T-helper 17 cell (primary cell): ENCODE results near the gene SLC14A1. TPM values are rescaled to one million over a fixed set of nuclear protein-coding genes. Genes with fewer than 3 reads are reported as not detected.

Experiments
- ATAC-seq: fragments of 150-1000 bp; cut with Tn5 transposase; 2 replicates; pipeline ENCODE4 v1.10.0; 2021; ENCODE audit warnings: mild to moderate bottlenecking, moderate library complexity
- DNase-seq, 3 donors: peaks; one replicate each; pipeline versions ENCODE4 v3.0.0 to v3.0.0-alpha.2; 2020 to 2021
- H3K9me3 ChIP-seq: one replicate; pipeline ENCODE4 v1.7.0; 2013; ENCODE audit warnings: low read length, mild to moderate bottlenecking; ENCODE audit not compliant: control insufficient read depth, poor library complexity, severe bottlenecking
- H3K27ac Mint-ChIP-seq: one replicate; pipeline ENCODE4 v1.8.0; 2022; ENCODE audit warnings: mild to moderate bottlenecking, moderate library complexity, mixed read lengths
- H3K27me3 Mint-ChIP-seq: one replicate; pipeline ENCODE4 v1.8.0; 2022; ENCODE audit warnings: mixed read lengths
- H3K36me3 Mint-ChIP-seq: one replicate; pipeline ENCODE4 v1.8.0; 2022; ENCODE audit warnings: low read depth, mixed read lengths
- H3K4me1 Mint-ChIP-seq: one replicate; pipeline ENCODE4 v1.8.0; 2022; ENCODE audit warnings: mild to moderate bottlenecking, mixed read lengths
- H3K4me3 Mint-ChIP-seq: one replicate; pipeline ENCODE4 v1.8.0; 2022; ENCODE audit warnings: mild to moderate bottlenecking, moderate library complexity, mixed read lengths
- total RNA-seq, 4 donors: library from RNA in 2 of 4; stranded (reverse) in 2 of 4; gene quantifications; one replicate each; pipeline ENCODE4 v1.2.3 and lab custom pipeline; 2022 to 2026

The SLC14A1 gene
- total RNA-seq, 2 donors from 2014 or later: 8.0 to 9.8 TPM

- H3K27ac Mint-ChIP-seq: peak overlapping the region; percentile 77
- H3K4me1 Mint-ChIP-seq: peaks cover 25% of the 10 kb centered on the region
- peak overlapping the region; percentile 90 for H3K4me3 Mint-ChIP-seq
- DNase-seq: no peak
- no peak for ATAC-seq
- H3K27me3 Mint-ChIP-seq: peaks cover 4% of the 10 kb centered on the region
- H3K9me3 ChIP-seq: no peaks in the 10 kb centered on the region
- no peaks in the 10 kb centered on the region for H3K36me3 Mint-ChIP-seq
Observed at GRCh38 chr18:45775743-45776142, 51.8 kb downstream of the SLC14A1 start.

GRCh38 chr18:45777393-45777792, 53.4 kb downstream of the SLC14A1 start:
- Mint-ChIP-seq H3K27me3 (peaks cover 17% of the 10 kb centered on the region), H3K36me3 (no peaks in the 10 kb centered on the region), H3K27ac (peak overlapping the region; percentile 21), H3K4me3 (no peak overlapping the region), H3K4me1 (peaks cover 21% of the 10 kb centered on the region)
- H3K9me3 ChIP-seq: no peaks in the 10 kb centered on the region
- ATAC-seq (no peak), DNase-seq (no peak)

- ATAC-seq (no peak), DNase-seq (no peak)
- no peak overlapping the region for H3K27ac Mint-ChIP-seq
- H3K27me3 Mint-ChIP-seq: peaks cover 27% of the 10 kb centered on the region
- peaks cover 2% of the 10 kb centered on the region for H3K4me1 Mint-ChIP-seq
- no peaks in the 10 kb centered on the region for H3K9me3 ChIP-seq
- H3K4me3 Mint-ChIP-seq: no peak overlapping the region
- no peaks in the 10 kb centered on the region for H3K36me3 Mint-ChIP-seq
Observed at GRCh38 chr18:45780568-45780967, 56.6 kb downstream of the SLC14A1 start.

GRCh38 chr18:45782662-45783061, 58.7 kb downstream of the SLC14A1 start:
- no peak for ATAC-seq
- H3K27ac Mint-ChIP-seq: no peak overlapping the region

GRCh38 chr18:45783097-45784075, 59.4 kb downstream of the SLC14A1 start:
- no peaks in the 10 kb centered on the region for H3K9me3 ChIP-seq
- no peak for ATAC-seq
- no peak overlapping the region for H3K4me3 Mint-ChIP-seq
- no peaks in the 10 kb centered on the region for H3K36me3 Mint-ChIP-seq
- DNase-seq: no peak
- no peak overlapping the region for H3K27ac Mint-ChIP-seq
- H3K4me1 Mint-ChIP-seq: peaks cover 2% of the 10 kb centered on the region
- H3K27me3 Mint-ChIP-seq: peaks cover 27% of the 10 kb centered on the region

More at GRCh38 chr18:45782662-45783061, 58.7 kb downstream of the SLC14A1 start:
- H3K36me3 Mint-ChIP-seq: no peaks in the 10 kb centered on the region
- no peak overlapping the region for H3K4me3 Mint-ChIP-seq
- H3K27me3 Mint-ChIP-seq: peaks cover 27% of the 10 kb centered on the region
- DNase-seq: no peak
- H3K4me1 Mint-ChIP-seq: peaks cover 2% of the 10 kb centered on the region
- no peaks in the 10 kb centered on the region for H3K9me3 ChIP-seq

- ATAC-seq: no peak
- peaks cover 23% of the 10 kb centered on the region for H3K27me3 Mint-ChIP-seq
- no peaks in the 10 kb centered on the region for H3K36me3 Mint-ChIP-seq
- no peak for DNase-seq
- H3K4me3 Mint-ChIP-seq: peak overlapping the region; percentile 21
- no peak overlapping the region for H3K27ac Mint-ChIP-seq
- no peaks in the 10 kb centered on the region for H3K9me3 ChIP-seq
- H3K4me1 Mint-ChIP-seq: peaks cover 2% of the 10 kb centered on the region
Observed at GRCh38 chr18:45785134-45785533, 61.2 kb downstream of the SLC14A1 start.

GRCh38 chr18:45786941-45787340, 63.0 kb downstream of the SLC14A1 start:
- ATAC-seq: no peak
- Mint-ChIP-seq H3K36me3 (no peaks in the 10 kb centered on the region), H3K27me3 (peaks cover 13% of the 10 kb centered on the region), H3K4me1 (peaks cover 2% of the 10 kb centered on the region), H3K27ac (no peak overlapping the region), H3K4me3 (no peak overlapping the region)
- H3K9me3 ChIP-seq: no peaks in the 10 kb centered on the region
- DNase-seq: no peak

- ATAC-seq: no peak
- Mint-ChIP-seq H3K4me3 (no peak overlapping the region), H3K36me3 (no peaks in the 10 kb centered on the region), H3K4me1 (peaks cover 2% of the 10 kb centered on the region), H3K27me3 (peaks cover 11% of the 10 kb centered on the region), H3K27ac (no peak overlapping the region)
- H3K9me3 ChIP-seq: no peaks in the 10 kb centered on the region
- no peak for DNase-seq
Observed at GRCh38 chr18:45787346-45787745, 63.4 kb downstream of the SLC14A1 start.

GRCh38 chr18:45788861-45789260, 64.9 kb downstream of the SLC14A1 start:
- H3K9me3 ChIP-seq: no peaks in the 10 kb centered on the region
- H3K4me1 Mint-ChIP-seq: peaks cover 2% of the 10 kb centered on the region
- no peak for DNase-seq
- no peak overlapping the region for H3K4me3 Mint-ChIP-seq
- no peak for ATAC-seq
- no peak overlapping the region for H3K27ac Mint-ChIP-seq
- no peaks in the 10 kb centered on the region for H3K27me3 Mint-ChIP-seq
- H3K36me3 Mint-ChIP-seq: no peaks in the 10 kb centered on the region

- Mint-ChIP-seq H3K4me1 (no peaks in the 10 kb centered on the region), H3K4me3 (no peak overlapping the region), H3K27me3 (no peaks in the 10 kb centered on the region), H3K36me3 (no peaks in the 10 kb centered on the region), H3K27ac (no peak overlapping the region)
- DNase-seq (no peak), ATAC-seq (no peak)
- H3K9me3 ChIP-seq: no peaks in the 10 kb centered on the region
Observed at GRCh38 chr18:45792506-45793263, 68.7 kb downstream of the SLC14A1 start.

- H3K27ac Mint-ChIP-seq: no peak overlapping the region
Observed at GRCh38 chr18:45793264-45793965, 69.4 kb downstream of the SLC14A1 start.

GRCh38 chr18:45801416-45802004, 77.5 kb downstream of the SLC14A1 start:
- DNase-seq (no peak), ATAC-seq (no peak)
- no peaks in the 10 kb centered on the region for H3K9me3 ChIP-seq
- H3K4me3 Mint-ChIP-seq: no peak overlapping the region
- no peak overlapping the region for H3K27ac Mint-ChIP-seq
- peaks cover 2% of the 10 kb centered on the region for H3K36me3 Mint-ChIP-seq
- peaks cover 2% of the 10 kb centered on the region for H3K4me1 Mint-ChIP-seq
- no peaks in the 10 kb centered on the region for H3K27me3 Mint-ChIP-seq

More at GRCh38 chr18:45793264-45793965, 69.4 kb downstream of the SLC14A1 start:
- ATAC-seq (no peak), DNase-seq (no peak)
- H3K4me1 Mint-ChIP-seq: no peaks in the 10 kb centered on the region
- no peaks in the 10 kb centered on the region for H3K27me3 Mint-ChIP-seq
- H3K4me3 Mint-ChIP-seq: no peak overlapping the region
- no peaks in the 10 kb centered on the region for H3K36me3 Mint-ChIP-seq
- no peaks in the 10 kb centered on the region for H3K9me3 ChIP-seq
